Measurements from ENCODE around the gene NID1.

GRCh38 chr1:236002572-236002971, 62.3 kb downstream of the NID1 start:
- TF ChIP-seq, protein P1, sequence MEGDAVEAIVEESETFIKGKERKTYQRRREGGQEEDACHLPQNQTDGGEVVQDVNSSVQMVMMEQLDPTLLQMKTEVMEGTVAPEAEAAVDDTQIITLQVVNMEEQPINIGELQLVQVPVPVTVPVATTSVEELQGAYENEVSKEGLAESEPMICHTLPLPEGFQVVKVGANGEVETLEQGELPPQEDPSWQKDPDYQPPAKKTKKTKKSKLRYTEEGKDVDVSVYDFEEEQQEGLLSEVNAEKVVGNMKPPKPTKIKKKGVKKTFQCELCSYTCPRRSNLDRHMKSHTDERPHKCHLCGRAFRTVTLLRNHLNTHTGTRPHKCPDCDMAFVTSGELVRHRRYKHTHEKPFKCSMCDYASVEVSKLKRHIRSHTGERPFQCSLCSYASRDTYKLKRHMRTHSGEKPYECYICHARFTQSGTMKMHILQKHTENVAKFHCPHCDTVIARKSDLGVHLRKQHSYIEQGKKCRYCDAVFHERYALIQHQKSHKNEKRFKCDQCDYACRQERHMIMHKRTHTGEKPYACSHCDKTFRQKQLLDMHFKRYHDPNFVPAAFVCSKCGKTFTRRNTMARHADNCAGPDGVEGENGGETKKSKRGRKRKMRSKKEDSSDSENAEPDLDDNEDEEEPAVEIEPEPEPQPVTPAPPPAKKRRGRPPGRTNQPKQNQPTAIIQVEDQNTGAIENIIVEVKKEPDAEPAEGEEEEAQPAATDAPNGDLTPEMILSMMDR (IDR thresholded peaks at IDR 0.05; ENCODE audit: insufficient read depth, low read depth, low read length), result no peak
- no peak for TF ChIP-seq EZH2 (IDR thresholded peaks at IDR 0.05; ENCODE audit: insufficient read depth, low read length)

All from astrocyte (in vitro differentiated cells and primary cell).